ENCODE results near the gene FILIP1L. TPM values are rescaled to one million over a fixed set of nuclear protein-coding genes. Genes with fewer than 3 reads are reported as not detected.
A peak's percentile ranks its signal among the peaks of the same experiment; 100 is the strongest.

FILIP1L gene
- total and polyA plus RNA-seq, 2 of the 13 experiments (the other 11 are each of a cell fraction or from before 2014, with no cell fraction given), result 8.1 to 187 TPM

DNA sequence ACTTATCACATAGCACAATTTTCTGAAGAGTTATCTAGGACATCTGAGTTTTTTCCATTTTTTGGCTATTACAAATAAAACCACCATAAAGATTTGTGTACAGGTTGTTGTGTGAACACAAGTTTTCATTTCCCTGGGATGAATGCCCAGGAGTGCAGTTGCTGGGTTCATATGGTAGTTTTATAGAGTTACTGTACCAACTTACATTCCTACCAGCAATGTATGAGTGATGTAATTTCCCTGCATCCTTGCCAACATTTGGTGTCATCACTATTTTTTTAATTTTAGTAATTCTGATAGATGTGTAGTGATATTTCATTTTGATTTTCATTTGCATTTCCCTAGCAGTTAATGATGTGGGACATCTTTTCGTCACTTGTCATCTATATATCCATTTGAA is 20.5 kb downstream of the FILIP1L start:
- 97% methylated on average over 1 of the region's 1 CpG for WGBS (ENCODE audit: low lambda C conversion rate)
- no peak for TF ChIP-seq HNRNPH1 (optimal IDR thresholded peaks at IDR 0.05; ENCODE audit: low read depth, low read length)
- no peak for TF ChIP-seq RAD21 (CRISPR knock-in tag; IDR thresholded peaks at IDR 0.05)
- TF ChIP-seq, protein P1, sequence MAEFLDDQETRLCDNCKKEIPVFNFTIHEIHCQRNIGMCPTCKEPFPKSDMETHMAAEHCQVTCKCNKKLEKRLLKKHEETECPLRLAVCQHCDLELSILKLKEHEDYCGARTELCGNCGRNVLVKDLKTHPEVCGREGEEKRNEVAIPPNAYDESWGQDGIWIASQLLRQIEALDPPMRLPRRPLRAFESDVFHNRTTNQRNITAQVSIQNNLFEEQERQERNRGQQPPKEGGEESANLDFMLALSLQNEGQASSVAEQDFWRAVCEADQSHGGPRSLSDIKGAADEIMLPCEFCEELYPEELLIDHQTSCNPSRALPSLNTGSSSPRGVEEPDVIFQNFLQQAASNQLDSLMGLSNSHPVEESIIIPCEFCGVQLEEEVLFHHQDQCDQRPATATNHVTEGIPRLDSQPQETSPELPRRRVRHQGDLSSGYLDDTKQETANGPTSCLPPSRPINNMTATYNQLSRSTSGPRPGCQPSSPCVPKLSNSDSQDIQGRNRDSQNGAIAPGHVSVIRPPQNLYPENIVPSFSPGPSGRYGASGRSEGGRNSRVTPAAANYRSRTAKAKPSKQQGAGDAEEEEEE (CRISPR knock-in tag; IDR thresholded peaks at IDR 0.05; ENCODE audit: borderline replicate concordance), result no peak
- intact Hi-C loops (cut with micrococcal nuclease; ENCODE audit: unreplicated experiment) (no loop called here), in situ Hi-C loops (cut with HindIII; ENCODE audit: extremely low pct_ligation_motif_present, low pct_unique_long_range_greater_than_20kb) (no loop called here)
- Histone ChIP-seq H3K4me1 (ENCODE audit: insufficient read depth, low read length) (peaks cover 44% of the 10 kb centered on the region), H3K4me2 (ENCODE audit: low read depth, low read length) (no peak overlapping the region), H3K36me3 (replicated peaks in 1 of 2; ENCODE audit: control insufficient read depth in 1 of 2, insufficient read depth in 2 of 2, low read length in 2 of 2) (no peaks in the 10 kb centered on the region), H2AFZ (ENCODE audit: low read length) (no peak overlapping the region), H3K79me2 (ENCODE audit: insufficient read depth, low read length) (no peaks in the 10 kb centered on the region), H3K27ac (ENCODE audit: extremely low read length, insufficient read depth, low read length) (no peak overlapping the region), H3K27me3 (ENCODE audit: control insufficient read depth in 1 of 2, insufficient read depth in 2 of 2, low read length in 2 of 2) (no peaks in the 10 kb centered on the region), H4K20me1 (ENCODE audit: insufficient read depth, low read length) (no peaks in the 10 kb centered on the region), H3K9ac (ENCODE audit: insufficient read depth, low read depth, low read length) (no peak overlapping the region), H3K9me3 (ENCODE audit: low read length) (no peaks in the 10 kb centered on the region), H3K4me3 (replicated peaks in 1 of 3; ENCODE audit: insufficient read depth in 1 of 3, low read depth in 2 of 3, low read length in 3 of 3) (no peak overlapping the region)
- ATAC-seq (no peak), FAIRE-seq (no peak), DNase-seq (ENCODE audit: low spot score) (no peak)
- no TSS peak for BruUV-seq (replicated peaks)
- CTCF ChIA-PET (ENCODE audit: low intra/inter-chr PET ratio, low total read pairs), result no interaction called here
- POLR2A ChIA-PET, result no interaction called here

DNA sequence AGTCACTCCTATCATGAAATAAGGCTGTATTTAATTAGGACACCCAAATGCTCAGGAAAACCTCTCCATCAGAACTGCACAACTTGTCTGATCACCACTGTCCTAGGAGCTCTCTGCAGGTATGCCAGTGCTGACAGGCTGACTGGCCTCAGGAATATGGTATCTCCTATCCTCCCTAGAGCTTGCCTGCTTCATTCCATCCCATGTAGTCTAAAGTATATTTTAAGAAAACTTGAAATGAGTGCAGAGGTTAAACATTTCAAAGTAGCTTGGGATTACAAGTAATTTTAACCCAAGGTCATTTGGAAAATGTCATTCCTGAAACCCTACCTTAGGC is 23.7 kb downstream of the FILIP1L start:
- ATAC-seq, result peak; percentile 81
- no peak for TF ChIP-seq ZFX (CRISPR knock-in tag; IDR thresholded peaks at IDR 0.05; ENCODE audit: low read depth)
- no peak for TF ChIP-seq CBX5 (CRISPR knock-in tag; IDR thresholded peaks at IDR 0.05; ENCODE audit: borderline replicate concordance)
- TF ChIP-seq, protein P2, sequence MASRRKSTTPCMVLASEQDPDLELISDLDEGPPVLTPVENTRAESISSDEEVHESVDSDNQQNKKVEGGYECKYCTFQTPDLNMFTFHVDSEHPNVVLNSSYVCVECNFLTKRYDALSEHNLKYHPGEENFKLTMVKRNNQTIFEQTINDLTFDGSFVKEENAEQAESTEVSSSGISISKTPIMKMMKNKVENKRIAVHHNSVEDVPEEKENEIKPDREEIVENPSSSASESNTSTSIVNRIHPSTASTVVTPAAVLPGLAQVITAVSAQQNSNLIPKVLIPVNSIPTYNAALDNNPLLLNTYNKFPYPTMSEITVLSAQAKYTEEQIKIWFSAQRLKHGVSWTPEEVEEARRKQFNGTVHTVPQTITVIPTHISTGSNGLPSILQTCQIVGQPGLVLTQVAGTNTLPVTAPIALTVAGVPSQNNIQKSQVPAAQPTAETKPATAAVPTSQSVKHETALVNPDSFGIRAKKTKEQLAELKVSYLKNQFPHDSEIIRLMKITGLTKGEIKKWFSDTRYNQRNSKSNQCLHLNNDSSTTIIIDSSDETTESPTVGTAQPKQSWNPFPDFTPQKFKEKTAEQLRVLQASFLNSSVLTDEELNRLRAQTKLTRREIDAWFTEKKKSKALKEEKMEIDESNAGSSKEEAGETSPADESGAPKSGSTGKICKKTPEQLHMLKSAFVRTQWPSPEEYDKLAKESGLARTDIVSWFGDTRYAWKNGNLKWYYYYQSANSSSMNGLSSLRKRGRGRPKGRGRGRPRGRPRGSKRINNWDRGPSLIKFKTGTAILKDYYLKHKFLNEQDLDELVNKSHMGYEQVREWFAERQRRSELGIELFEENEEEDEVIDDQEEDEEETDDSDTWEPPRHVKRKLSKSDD (CRISPR knock-in tag; IDR thresholded peaks at IDR 0.05; ENCODE audit: low read depth), result no peak
- no peak for TF ChIP-seq SKI (IDR thresholded peaks at IDR 0.05; ENCODE audit: partially characterized antibody)
- no peak for TF ChIP-seq CBFB (CRISPR knock-in tag; IDR thresholded peaks at IDR 0.05)
- TF ChIP-seq, protein P3, sequence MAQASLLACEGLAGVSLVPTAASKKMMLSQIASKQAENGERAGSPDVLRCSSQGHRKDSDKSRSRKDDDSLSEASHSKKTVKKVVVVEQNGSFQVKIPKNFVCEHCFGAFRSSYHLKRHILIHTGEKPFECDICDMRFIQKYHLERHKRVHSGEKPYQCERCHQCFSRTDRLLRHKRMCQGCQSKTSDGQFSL (CRISPR knock-in tag; IDR thresholded peaks at IDR 0.05), result no peak
- TF ChIP-seq ZMYM4 (CRISPR knock-in tag; IDR thresholded peaks at IDR 0.05), result 0 out of 2 replicates have a peak, but pooled peaks have one; percentile 1
- no peak for TF ChIP-seq CENPX (CRISPR knock-in tag; IDR thresholded peaks at IDR 0.05)
- TF ChIP-seq, protein P4, sequence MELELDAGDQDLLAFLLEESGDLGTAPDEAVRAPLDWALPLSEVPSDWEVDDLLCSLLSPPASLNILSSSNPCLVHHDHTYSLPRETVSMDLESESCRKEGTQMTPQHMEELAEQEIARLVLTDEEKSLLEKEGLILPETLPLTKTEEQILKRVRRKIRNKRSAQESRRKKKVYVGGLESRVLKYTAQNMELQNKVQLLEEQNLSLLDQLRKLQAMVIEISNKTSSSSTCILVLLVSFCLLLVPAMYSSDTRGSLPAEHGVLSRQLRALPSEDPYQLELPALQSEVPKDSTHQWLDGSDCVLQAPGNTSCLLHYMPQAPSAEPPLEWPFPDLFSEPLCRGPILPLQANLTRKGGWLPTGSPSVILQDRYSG (CRISPR knock-in tag; IDR thresholded peaks at IDR 0.05), result no peak
- no peak for TF ChIP-seq U2AF1 (optimal IDR thresholded peaks at IDR 0.05; ENCODE audit: low read depth, low read length)

More for the DNA sequence above, 23.7 kb downstream of the FILIP1L start:
- H4K20me1 ChIP-seq (ENCODE audit: insufficient read depth, low read length), result no peaks in the 10 kb centered on the region
- peaks cover 46% of the 10 kb centered on the region for H3K4me1 ChIP-seq (ENCODE audit: insufficient read depth, low read length)
- peak overlapping the region; percentile 28; the same call in 1 of the 2 replicates for H3K4me2 ChIP-seq (ENCODE audit: low read depth, low read length)
- no peak overlapping the region for H3K4me3 ChIP-seq (replicated peaks in 1 of 3; ENCODE audit: insufficient read depth in 1 of 3, low read depth in 2 of 3, low read length in 3 of 3)
- no peak overlapping the region for H2AFZ ChIP-seq (ENCODE audit: low read length)
- H3K79me2 ChIP-seq (ENCODE audit: insufficient read depth, low read length), result no peaks in the 10 kb centered on the region
- intact Hi-C loops (cut with micrococcal nuclease; ENCODE audit: unreplicated experiment), result loop anchor here (1.0 kb wide), 1 partner anchor 13 kb away; no protein-coding TSS in a partner anchor
- FAIRE-seq, result no peak
- ChIA-PET POLR2A (interaction anchor here (1.7 to 3.7 kb wide), 2 partner anchors 14 to 170 kb away, joined by 3 to 53 read pairs; partner anchors contain the start of gene TBC1D23), CTCF (ENCODE audit: low intra/inter-chr PET ratio, low total read pairs) (interaction anchor here (1.9 kb wide), 1 partner anchor 22 kb away, joined by 11 read pairs; no protein-coding TSS in a partner anchor)
- H3K9ac ChIP-seq (ENCODE audit: insufficient read depth, low read depth, low read length), result 0 out of 2 replicates have a peak overlapping the region, but pooled peaks have one; percentile 8
- no peaks in the 10 kb centered on the region for H3K36me3 ChIP-seq (replicated peaks in 1 of 2; ENCODE audit: control insufficient read depth in 1 of 2, insufficient read depth in 2 of 2, low read length in 2 of 2)
- peak overlapping the region; percentile 60 for H3K27ac ChIP-seq (ENCODE audit: extremely low read length, insufficient read depth, low read length)
- in situ Hi-C loops (cut with HindIII; ENCODE audit: extremely low pct_ligation_motif_present, low pct_unique_long_range_greater_than_20kb), result no loop called here
- BruUV-seq (replicated peaks), result no TSS peak
- no peaks in the 10 kb centered on the region for H3K9me3 ChIP-seq (ENCODE audit: low read length)
- DNase-seq (ENCODE audit: low spot score), result no peak
- no peaks in the 10 kb centered on the region for H3K27me3 ChIP-seq (ENCODE audit: control insufficient read depth in 1 of 2, insufficient read depth in 2 of 2, low read length in 2 of 2)

Measured in HepG2 (cell line).